GM18873 (cell line): ENCODE results near the gene MTREX.

Source experiments
- ATAC-seq: cut with Tn5 transposase; IDR thresholded peaks from one replicate; pipeline ENCODE4 v1.9.1; 2021; ENCODE audit warnings: mild to moderate bottlenecking, moderate library complexity, moderate number of reproducible peaks; ENCODE audit not compliant: unreplicated experiment, low FRiP score

MTREX gene

DNA sequence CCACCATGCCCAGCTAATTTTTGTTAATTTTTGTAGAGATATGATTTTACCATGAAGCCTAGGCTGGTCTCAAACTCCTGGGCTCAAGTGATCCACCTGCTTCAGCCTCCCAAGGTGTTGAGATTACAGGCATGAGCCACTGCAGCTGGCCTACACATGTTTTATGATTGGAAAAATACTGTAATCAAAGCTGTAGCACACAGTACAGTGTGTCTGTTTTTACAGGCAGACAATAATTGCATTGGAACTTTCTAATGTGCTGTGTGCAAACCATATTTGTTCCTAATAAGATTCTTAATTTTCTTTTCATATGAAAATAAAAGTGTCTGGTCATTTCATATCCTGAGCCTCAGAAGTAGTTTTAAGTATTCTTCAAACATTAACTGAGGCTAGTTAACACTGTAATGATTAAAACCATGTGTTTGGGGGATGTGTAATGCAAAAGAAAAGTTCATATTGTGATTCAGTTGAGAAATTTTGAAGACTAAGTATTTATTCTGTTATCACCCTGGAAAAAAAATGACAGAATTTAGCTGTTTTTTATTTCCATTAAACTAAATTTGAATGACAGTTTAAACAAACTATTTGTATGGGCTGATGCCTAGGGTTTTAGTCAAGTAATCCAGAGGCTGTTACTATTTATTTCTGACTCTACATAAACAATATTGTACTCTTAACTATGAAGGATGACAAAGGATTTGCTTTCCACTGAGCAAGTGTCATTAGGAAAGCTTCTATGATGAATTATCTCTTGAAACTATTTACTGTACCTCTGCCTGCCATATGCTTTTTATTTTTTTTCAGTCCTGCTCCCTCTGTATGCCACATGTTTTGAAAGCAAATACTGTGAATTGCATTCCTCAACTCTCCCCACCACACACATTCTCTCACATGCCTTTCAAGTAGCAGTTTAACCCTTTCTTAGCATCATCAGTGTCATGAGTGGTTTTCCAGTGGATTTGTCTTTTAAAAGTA lies 111.5 kb downstream of the MTREX start:
- ATAC-seq: no peak

DNA sequence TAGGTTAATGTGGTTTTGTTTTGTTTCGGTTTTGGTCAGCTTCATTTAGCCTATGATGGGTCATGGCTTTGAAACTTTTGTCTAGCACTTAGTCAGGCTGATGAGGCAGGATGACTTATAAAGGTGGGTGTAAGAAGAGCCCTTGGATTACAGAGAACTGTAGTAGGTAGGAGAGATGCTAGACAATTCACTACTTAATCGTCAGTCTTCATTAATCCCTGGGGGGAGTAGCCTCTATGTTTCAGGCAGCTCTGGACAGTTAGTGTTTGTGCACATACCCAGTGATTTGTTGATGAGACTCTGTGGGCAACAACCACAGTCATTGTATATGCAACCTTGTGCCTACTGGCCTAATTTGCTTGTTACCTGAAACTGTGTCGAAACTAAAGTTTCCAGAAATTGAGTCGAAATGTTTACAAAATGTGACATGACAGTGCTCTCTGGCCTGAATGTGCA lies 113.3 kb downstream of the MTREX start:
- peak; percentile 90 for ATAC-seq

DNA sequence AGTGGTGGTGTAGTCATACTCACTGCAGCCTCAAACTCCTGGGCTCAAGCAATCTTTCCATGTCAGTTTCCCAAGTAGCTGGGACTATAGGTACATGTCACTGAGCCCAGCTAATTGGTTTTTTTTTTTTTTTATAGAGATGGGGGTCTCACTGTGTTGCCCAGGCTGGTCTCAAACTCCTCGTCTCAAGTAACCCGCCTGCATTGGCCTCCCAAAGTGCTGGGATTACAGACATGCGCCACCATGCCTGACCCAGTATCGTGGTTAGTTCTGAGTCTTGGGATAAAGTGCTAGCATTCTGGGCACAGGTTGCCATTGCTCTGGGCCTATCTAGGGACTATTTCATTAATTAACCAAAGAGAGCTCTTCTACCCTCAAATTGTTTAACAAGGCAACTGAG lies 118.7 kb downstream of the MTREX start:
- ATAC-seq: no peak

DNA sequence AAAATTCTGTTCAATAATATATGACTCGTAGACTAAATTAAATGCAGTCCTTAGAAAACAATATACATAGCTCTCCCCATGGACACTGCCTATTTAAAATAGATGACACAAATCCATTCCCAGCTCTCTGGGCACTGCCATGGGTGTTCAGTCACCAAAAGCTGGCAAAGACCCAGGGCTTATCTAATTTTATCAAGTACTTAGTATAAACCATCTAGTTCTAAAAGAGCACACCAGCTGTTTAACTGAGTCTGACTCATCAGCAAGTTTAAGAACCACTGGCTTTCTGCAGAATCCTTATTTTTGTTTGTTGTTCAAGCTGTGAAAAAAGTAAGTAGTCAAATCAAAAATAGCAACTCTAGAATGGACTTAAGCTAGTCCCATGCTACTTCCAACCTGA lies 119.4 kb downstream of the MTREX start:
- ATAC-seq: no peak

DNA sequence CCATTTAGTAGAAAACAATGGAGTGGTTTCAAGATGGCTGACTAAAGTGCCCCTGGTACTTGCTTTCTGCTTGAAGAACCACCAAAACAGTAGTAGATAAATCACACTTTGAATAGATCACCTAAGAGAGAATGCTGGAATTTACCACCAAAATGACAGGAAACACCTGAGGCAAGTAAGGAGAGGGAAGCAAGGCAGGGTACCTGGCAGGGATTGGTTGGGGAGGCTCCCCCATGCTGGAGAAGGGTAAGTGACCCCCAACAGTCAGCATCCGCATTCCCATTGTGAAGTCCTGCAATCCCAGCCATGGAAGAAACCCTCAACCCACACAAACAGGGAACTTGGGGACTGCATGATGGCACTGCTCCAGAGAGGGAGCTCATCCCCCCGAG lies 121.4 kb downstream of the MTREX start:
- ATAC-seq: no peak

DNA sequence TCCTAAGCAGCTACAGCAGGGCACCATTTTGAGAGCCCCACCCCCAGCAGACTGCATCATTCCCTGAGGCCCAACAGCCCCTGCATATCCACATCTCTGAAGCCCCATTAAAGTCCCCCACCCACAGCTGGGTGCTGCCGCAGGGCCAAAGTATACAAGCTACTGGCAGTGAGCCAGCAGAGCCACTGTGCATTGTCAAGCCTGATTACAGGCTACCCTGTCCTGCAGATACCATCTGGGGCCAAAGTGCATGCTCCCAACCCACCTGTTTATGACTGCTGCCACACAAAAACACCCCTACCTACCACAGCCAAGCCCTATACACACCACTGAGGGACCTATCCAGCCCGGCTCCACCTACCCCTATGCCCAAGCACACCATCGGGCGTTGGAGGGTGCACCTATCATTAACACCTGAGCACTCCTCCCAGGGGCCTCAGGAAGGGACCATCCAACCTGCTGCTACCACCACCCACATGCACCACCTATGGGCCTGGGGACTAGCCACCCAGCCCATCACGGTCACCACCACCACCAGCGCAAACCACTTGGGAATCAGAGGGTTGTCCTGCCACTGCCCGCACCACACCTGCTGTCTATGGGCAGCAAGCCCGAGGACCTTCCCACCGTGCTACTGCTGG lies 121.9 kb downstream of the MTREX start:
- no peak for ATAC-seq

DNA sequence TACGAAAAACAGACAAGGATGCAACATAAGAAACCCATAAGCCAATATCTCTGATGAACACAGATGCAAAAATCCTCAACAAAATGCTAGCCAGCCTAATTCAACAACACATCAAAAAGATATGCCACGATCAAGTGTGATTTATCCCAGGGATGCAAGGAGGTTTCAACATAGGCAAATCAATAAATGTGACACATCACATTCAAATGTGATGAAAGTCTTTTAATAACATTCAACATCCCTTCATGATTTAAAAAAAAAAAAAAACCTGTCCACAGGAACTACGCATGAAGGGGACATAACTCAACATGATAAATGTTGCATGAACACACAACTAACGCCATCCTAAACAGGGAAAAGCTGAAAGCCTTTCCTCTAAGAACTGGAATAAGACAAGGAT lies 124.8 kb downstream of the MTREX start:
- ATAC-seq: no peak

DNA sequence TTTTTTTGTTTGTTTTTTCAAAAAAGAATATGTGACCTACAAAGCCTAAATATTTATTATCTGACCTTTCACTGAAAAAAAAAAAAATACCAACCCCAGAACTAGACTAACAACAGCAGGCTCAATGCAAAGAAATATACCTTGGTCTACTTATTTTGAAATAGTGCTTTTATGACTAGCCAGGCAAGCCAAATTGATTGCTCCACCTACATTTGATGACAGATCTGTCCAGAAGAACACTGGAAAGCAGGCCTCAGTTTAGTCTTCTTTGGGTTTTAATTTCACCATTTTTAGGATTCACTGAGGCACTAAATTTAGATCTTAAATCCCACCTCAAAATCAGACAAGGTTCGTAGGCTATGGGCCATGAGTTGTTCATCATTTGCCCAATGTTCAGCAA lies 129.7 kb downstream of the MTREX start:
- no peak for ATAC-seq

DNA sequence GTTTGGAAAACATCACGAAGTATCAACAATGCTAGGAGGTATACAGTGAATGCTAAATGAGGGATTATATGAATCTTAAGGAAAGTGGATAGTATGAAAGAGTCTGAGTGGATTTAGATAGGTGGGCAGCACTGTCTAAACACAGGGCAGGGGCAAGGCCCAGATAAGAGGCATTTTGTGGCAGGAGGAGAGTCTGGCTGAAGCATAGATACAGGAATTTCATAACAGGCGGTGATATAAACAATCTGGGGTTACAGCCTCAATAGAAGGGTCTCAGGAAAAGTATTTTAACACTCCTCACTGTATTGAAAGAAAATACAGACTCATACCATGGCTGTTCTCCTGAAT lies 130.0 kb downstream of the MTREX start:
- no peak for ATAC-seq

DNA sequence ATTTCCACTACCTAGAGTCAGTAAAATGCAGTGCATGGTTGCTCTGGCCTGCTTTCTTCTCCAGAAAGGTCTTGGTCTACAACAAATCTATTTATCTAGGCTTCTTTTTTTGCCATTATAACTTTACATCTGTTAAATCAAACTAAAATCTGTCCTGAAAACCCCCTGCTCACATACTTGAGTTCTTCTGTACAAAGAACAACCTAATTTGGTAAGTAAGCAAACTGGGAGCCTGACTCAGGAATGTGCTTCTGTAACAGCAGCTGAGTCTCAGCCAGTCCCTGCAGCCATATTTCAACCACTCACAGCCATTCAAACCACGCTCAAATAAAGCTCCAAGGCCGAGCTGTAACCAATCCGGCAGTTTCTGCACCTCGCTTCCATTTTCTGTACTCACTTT lies 131.2 kb downstream of the MTREX start:
- no peak for ATAC-seq

DNA sequence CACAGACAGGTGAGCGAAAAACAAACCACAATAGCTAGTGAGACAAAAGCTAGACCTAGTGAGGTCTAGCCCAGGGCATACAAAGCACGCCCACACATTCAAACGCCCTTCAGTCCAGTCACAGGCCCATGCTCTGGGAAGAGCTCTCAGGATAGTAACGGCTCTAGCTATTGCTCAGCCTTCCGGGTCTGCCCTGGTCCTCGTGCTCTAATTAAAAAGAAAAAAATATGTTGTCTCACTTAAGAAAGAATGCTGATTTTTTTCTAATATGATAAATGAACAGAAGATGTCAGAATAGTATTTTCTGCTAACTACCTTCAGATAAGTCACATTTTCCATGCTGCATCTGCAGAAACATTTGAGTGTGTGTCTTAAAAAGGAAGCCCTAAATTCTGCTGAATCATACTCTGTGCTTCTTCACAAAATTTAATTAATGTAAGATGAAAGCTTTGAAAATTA lies 132.4 kb downstream of the MTREX start:
- ATAC-seq: no peak

DNA sequence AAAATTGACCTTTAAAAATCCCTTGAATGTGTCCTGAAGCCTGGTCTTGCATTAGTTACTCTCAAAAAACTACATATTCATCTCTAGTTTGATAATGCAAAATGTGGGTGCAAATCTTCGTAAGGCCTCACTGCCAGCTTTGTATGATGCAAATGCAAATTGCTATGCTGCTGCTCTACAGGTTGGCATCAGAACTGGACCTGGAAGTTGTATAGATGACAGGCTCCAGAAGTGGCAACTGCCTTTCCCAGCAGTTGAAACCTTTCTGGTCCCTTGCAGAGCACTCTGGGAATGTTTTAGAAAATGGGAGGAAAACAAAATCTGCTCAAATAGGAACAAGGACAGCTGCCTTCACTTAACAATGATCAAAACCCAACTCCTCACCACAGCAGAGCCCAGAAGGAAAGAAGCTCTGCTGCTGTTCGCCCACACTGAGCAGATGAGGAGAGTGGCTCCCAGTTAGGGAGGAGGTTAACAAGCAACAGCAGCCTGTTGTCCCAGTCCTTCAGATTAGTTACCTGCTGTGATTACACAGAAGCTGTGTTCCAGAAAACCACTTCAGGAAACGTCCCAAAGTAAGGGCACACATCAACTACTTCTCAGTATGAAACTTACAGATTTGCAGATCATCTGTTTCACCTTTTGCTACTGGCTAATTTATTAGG lies 133.4 kb downstream of the MTREX start:
- no peak for ATAC-seq

DNA sequence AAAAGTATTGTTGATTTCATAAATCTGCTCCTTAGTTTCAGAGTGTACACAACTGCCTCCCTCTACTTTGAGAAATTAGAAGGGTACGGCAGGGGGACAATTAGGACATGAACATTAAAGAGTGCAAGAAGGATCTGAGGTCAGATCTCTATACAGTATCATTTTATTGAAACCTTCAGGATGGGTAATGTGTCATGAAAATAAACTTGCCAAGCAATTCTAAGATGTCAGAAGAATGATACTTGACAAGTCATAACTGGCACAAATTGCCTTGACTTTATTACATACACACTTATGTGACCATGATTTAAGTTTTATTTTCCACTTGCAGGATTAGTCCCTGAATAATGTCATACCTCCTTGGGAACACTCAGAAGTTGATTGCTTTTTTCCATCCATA lies 134.2 kb downstream of the MTREX start:
- no peak for ATAC-seq

DNA sequence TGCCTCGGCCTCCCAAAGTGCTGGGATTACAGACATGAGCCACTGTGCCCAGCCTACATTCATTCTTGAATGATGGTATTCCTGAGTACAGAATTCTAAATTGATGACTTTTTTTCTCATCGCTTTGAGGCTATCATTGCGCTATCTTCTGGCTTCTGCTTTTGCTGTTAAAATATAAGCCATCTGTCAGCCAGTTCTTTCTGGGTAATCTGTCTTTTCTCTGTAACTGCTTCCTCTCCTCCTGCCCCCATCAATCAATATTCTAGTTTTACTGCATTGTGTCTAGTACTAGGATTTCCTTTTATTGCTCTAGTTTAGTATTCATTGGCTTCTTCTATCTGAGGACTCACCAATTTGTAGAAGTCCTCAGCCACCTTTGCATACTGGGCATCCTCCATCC lies 138.0 kb downstream of the MTREX start:
- ATAC-seq: no peak

DNA sequence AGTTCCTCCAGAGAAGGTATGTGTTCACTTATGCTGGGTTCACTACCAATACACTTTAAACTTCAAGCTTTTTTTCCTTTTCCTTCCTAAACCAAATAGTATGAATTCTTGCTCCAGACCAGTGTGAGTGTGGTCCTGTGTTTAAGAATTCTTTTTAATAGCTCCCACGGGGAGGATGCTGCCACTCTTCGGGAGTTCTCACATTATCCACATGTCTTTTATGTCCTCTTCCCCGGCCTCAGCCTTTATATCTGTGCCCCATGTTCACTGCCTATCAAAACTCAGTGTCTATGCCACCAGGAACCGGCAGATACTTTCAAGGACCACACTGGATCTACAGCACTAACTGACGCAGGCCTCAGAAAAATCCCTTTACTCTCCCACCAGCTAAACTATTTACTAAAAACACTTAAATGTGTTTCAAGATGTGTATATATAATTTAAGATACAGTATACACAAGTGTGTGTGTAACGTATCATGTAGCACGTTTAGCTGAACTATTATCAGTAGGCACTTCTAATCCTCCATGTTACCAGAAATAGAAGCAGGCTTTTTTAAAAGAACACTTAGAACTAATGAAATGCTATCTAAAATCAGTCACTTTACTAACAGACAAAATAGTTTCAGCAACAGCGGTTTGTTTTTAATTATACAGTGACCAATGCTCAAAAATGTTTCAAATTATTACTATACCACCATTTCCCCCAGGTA lies 139.0 kb downstream of the MTREX start:
- ATAC-seq: no peak

DNA sequence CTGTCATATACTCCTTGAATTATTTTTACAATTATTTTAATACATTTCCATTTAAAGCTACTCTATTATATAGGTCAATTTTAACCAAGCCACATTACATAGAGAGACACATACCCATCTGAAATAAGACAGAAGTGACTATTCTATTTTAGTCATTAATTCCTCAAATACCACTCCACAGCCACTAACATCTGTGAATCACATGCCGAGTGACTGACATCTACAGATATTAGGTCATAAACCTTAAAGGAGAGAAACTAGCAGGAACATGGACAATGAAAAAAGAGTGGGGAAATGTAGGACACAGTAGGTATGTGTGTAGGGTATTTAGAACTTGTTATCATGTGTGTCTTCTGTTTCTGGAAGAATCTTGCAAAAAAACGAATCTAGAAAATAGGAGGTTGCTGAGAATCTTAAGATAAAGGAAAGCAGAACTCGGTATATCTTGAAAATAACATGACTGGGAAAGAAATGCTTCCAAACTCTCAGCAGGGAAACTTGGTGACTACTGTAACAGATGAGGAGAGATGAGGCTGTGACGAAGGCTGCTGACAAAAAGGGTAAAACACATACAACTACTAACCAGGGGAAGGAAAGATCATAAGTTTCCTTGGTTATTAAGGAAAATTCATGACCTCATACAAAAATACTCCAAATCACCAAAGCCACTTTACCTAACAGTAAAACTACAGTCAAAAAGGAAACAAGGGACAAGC lies 142.4 kb downstream of the MTREX start:
- no peak for ATAC-seq

DNA sequence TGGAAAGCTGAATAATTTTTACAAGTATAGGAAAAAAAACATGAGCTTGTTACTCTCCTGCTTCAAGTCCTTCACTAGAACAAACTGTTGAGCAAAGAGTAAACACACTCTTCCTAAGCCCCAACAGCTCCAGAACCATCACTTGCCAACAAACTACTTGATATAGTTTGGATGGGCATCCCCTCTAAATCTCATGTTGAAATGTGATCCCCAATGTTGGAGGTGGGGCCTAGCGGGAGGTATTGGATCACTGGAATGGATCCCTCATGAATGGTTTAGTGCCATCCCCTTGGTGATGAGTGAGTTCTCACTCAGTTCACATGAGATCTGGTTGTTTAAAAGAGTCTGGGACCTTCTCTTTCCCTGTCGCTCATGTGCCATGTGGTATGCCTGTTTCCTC lies 144.2 kb downstream of the MTREX start:
- ATAC-seq: no peak

DNA sequence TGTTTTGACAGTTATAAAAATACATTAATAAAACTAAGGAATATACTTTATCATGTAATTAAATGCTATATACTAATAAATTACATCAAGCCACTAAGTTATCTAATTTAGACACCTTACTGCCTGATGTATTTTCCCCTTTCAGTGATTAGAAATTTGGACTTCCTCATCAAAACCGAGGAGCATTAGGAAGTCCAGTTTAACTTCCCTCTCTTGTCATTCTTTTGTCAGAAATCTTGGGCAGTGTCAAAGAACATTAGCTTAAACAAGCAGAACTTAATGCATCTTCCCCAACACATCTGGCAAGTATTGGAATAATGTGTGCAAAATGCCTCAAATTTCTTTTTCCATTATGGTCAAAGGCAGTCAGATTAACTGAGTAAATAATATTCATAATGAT lies 145.4 kb downstream of the MTREX start:
- ATAC-seq: no peak

DNA sequence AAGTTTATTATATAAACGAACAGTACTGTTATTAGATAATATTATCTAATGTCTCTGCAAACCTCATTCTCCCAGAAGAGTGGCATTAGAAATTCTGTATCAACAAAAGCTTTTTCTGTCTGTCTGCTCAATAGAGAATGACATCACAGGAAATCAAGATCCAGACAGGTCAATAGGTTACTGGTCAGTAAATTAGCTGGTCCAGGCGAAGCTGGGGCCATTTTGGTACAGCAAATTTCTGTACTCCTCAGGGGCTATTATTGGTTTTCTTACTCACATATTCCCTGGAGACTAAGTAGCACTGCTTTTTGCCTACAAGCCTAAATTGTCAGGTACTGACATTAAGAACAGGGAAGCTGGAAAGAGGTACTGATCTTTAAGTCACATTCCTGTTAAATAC lies 146.5 kb downstream of the MTREX start:
- ATAC-seq: no peak
